HuH-7.5 (cell line): ENCODE results near the gene NEDD4L.
"Not testable (repeated sequence)": the region's sequence is repeated elsewhere in the genome, so short reads cannot be mapped to it uniquely, and the experiment has no call there.

Experiments used
- DNase-seq: peaks from one replicate; pipeline ENCODE4 v3.0.0; 2011; ENCODE audit warnings: low spot score

NEDD4L gene

DNA sequence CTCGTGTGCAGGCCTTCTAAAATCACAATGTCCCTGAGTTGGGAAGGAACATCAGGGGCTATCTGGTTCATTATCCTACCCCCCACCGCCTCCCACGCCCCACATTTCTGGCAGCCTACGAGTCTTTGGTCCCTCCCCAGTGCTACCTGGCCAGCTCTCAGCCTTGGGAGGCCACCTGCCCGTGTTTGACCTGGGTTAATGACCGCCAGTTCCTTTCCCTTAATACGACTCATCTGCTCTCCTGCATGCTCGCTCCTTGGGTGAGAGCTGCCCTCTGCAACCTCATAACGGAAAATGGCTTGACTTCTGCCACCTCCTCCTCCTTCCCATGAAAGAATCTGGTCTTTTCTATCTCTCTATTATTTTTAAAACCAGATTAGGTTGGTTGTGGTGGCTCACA, 112.5 kb downstream of the NEDD4L start:
- no peak for DNase-seq

DNA sequence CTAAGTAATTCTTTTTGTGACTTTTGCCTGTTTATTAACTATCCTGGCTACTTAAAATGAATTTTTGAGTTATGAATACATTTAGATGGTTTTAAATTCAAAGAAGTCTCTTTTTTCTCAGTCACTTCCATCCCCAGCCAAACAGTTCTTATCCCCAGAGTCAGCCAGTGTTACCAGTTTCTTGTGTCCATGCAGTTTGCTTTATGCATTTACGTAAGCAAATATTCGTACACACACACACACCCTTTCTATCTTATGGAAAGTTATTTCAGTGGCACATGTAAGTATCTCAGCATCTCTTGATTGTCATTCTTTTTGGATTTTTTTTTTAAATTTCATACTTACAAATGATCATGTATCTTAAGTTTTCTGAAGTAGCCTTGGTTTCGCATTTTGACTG, 113.2 kb downstream of the NEDD4L start:
- no peak for DNase-seq

DNA sequence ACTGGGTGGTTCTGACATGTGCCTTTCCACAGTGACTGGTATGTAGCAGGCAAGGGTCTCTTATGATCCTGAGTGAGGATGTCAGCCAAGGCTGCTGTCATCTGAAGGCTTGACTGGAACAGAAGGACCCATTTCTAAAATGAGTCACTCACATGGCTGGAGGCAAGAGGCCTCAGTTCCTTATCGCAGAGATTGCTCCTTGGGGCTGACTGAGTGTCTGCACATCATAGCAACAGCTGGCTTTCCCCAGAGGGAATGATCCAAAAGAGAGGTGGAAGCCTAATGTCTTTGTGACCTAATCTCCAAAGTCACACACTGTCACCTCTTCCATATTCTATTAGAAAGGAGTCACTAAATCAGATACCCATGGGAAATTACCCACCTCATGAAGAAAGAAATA, 114.0 kb downstream of the NEDD4L start:
- no peak for DNase-seq

DNA sequence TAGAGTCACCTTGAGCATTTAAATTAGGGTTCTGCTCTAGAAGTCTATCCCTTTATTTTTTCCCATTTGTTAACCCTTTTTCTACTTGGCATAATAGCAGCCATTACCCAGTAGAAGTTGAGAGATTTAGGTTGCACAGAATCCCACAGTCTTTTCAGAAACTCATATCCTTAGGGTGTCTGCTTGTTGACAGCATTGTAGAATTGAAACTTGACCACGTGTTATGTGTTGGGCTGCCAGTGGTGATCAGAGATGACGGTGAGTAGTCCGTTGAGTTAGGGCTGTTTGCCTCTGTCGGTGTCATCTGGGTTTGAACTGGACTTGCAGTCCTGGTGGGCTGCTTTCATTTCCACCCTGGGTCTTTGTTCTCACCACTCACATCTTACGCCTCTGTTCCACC, 114.4 kb downstream of the NEDD4L start:
- DNase-seq, result no peak

DNA sequence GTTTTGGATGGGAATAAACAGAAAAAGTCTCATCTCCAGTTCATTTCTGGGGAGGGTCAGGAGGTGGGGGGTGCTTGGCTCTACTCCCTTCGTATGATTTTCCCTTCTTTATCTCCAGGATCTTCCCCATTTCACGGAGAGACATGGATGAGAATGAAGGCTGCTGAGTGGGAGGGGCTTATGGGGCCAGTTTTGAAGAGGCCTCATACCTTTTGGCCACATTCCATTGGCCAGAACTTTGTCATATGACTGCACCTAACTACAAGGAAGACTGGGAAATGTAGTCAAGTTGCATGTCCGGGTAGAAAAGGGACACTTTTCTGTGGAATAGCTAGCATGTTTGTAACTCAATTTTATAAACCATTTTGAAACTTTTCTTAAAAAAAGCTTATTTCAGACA, 117.6 kb downstream of the NEDD4L start:
- peak; percentile 21 for DNase-seq

DNA sequence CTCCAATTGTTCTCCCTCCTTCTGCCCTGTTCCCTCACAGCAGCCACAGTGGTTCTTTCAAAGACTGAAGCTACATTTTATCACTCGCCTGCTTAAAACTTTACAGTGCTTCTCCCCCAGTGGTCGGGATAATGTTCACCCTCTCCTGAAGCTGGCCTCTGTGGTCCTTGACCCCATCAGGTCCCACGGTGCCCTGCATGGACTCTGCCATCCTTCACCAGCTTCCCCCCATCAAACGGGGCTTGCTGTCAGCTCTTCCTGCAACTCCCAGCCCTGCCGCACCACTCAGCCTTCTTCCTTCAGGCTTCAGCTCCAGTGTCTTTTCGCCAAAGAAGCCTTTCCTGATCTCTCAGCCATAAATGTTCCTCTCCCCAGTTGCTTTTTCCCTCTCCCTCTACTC, 118.1 kb downstream of the NEDD4L start:
- no peak for DNase-seq

DNA sequence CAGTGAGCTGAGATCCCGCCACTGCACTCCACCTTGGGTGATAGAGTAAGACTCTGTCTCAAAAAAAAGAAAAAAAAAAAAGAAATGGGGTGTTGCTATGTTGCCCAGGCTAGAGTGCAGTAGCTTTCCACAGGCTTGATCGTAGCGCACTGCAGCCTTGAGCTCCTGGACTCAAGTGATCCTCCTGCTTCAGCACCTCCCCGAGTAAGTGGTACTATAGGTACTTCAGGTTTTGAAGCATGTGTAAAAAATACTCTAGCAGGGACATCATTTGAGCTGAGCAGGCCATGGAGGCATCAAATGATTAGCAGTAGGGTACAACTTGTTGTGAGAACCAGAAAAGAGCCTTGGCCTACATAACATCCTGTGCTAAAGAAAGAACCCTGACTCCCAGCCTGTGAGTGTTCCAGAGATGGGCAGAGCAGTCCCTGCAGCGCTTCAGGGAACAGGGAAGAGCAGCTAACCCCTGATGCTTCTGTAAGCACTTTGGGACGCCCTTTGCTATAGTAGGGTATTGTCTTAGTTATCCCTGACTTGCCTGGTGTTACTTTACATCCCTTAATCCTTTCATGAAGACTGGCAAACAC, 119.1 kb downstream of the NEDD4L start:
- no peak for DNase-seq

DNA sequence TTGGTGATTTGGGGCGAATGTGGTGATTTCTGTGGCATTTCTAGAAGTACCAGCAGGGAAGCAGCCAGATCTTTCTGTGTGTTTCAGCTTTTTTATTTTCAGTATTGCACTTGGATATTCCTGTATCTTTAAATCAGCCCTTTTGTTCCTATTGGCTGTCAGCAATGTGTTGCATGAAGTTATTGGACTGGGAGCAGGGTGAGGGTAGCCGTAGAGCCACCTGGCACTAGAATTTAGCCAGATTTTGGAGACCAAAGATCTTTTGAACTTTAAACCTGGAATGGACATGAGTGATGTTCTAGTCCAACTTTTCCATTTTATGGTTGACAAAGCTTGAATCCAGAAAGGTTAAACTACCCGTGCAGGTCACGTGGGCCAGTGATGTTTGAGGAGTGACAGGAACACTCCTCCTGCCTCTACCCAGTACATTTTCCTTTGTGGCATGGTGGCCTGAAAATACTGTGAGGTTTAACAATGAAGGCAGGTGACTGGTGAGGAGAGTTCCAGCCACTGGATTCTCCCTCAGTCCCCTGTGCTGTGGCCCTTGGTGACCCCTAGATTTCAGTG, 122.3 kb downstream of the NEDD4L start:
- no peak for DNase-seq

DNA sequence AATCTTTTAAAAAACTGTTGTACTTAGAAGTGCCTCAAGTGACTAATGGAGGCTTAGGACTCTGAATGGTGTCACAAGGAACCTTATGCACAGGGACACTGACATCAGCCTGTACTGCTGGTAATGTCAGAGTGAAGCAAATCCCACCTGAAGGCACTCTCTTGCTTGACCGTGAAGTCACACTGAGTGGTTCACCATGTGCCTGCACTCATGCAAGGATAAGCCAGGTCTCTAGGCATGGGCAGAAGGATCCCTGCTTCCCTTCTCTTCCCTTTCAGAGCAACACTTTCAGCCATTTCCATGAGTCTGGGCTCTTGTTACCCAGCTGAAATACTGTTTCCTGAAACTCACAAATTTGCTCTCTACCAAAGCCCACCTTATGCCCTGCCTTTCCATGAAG, 123.0 kb downstream of the NEDD4L start:
- no peak for DNase-seq

DNA sequence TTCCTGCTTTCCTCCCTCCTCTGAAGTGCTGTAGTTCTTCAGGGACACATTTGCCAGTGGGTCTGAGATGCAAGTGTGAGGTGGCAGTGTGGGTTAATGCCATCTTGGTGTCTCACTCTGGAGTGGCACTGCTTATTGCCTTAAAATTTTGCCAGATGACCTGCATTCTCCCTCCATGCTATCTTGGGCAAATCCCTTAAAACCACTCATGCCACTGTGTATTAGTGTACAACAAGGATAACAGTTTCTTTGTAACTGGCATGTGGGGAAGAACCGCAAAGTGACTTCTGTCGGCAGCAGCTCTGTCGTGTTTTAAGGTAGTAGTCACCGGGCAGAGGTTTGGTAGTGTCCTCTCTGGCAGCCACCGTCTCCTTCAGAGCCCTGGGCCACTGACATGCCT, 124.2 kb downstream of the NEDD4L start:
- DNase-seq, result no peak

DNA sequence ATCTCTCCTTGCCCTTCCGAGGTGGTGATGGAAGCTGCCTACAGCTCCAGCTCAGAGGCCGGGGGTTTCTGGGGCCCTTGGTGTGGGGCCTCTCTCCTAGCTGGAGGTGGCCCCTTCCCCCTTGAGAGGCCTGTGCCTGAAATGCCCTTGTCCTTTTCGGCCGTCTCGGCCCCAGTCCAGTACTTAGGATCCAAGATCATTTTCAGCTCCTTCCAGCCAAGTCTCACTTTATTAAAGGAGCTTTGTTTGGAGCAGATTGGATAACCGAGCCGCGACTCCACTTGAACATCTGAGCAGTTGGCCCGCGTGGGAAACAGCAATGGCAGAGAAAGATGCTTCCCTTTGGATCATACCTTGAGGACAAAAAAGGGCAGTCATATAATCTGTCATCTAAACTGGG, 125.0 kb downstream of the NEDD4L start:
- no peak for DNase-seq

DNA sequence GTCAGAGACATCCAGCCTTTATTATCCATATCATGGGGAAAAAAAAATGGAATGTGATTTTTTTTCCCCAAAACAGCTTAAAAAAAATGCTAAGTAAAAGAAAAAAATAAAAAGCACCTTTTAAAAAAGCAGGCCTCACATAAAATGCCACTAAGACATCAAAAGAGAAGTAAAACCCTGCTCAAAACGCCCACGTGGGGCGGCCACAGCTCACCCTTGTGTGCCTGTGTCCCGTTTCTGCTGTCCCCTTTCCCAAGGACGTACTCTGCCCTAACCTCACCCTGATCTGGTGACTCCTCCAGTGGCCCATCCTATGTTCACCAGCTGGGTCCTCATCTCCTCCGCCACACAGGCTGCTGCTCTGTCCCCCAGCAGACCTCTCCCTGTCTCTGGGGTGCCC, 125.4 kb downstream of the NEDD4L start:
- DNase-seq, result no peak

DNA sequence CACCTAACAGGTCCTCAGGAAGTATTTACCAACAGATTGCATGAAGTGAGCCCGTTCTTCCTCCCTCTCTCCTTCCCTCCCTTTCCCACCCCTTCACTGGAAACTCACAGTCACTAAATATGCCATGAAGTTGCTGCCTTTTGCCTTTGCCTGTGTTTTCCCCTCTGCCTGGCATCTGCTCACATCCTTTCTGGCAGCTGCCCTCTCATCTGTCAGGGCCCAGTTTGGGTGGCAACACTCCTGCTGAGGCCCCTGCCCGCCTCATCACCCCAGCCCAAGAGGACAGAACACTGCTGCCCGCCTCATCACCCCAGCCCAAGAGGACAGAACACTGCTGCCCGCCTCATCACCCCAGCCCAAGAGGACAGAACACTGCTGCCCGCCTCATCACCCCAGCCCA, 126.0 kb downstream of the NEDD4L start:
- DNase-seq, result not testable (repeated sequence)

DNA sequence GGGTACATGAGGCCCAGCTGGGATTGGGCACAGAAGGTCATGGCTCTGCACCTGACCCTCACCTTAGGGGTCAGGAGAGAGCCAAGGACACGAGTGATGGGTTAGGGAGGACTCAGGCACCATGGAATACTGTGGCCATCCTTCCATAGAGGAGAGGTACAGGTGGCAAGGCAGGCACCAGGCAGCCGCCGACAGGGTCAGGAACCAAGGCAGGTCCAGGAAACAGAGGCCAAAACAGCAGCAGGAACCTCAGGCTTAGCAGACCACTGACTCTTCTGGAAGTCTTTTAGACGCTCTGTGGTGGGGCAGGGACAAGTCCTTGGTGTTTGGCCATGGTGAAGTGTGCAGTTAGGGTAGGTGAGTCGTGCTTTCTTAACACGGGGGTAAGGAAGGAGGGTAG, 128.0 kb downstream of the NEDD4L start:
- no peak for DNase-seq

DNA sequence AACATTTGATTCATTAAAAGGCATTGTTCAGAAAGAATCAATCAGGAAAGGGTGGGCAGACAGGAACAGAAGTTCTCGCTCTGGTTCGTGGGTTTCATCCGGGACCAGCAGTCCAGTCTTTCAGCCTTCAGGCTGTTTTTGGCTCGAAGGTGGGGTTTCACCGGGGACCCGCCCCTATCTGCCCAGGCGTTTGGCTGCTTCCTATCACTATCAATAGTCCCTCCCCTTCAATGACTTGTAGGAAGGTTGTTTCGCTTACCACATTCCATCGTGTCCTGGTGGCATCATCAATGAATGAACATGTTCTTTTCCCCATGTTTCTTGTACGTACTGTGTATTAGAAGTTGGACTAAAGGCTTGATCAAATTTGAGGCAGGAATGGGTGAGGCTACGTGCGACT, 130.3 kb downstream of the NEDD4L start:
- DNase-seq, result no peak

DNA sequence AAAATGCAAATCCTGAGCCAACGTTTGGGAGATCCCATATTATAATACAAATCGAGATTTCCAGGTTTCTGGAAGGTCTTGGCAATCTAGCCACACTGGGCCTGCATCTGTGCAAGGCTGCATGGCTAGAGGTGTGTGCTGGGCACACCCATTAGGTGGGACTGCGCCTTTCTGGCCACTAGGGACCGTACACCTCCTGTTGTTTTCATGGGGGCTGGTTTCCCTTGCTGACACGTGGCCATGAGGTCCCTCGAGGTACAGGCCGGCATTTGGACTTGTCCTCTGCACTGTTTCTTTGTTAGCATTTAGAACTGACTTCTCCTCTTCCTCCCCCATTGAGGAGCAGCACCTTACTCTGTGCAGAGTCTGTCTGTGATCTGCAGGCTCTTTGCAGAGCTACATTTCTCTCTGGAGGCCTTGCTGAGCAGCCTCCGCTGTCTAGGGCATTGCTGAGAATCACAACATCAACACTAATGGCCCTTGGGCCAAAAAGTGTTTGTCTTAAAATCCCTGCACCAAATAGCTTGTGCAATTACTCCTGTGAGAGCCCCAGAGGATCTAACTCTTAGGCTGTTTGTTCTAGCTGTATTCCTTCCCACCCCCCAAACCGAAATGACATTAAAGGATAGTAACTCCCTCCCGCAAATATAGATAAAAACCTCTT, 131.2 kb downstream of the NEDD4L start:
- no peak for DNase-seq

DNA sequence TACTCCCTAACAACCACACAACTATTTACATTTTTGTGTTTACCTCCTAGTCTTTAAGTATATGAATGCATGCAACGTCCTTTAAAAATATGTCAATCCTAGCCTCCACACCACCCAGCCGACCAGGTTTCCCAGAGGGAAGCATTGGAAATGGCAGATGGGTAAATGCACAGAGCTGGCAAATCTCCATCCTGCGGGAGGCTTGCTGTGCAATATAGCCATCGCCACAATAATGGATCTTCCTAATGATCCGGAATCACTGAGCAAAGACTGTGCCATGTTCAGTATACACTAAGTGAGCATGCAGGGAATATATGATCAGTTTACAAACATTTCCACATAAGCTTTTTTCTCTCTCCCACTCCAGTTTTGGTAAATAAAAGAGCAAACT, 131.8 kb downstream of the NEDD4L start:
- DNase-seq, result no peak

DNA sequence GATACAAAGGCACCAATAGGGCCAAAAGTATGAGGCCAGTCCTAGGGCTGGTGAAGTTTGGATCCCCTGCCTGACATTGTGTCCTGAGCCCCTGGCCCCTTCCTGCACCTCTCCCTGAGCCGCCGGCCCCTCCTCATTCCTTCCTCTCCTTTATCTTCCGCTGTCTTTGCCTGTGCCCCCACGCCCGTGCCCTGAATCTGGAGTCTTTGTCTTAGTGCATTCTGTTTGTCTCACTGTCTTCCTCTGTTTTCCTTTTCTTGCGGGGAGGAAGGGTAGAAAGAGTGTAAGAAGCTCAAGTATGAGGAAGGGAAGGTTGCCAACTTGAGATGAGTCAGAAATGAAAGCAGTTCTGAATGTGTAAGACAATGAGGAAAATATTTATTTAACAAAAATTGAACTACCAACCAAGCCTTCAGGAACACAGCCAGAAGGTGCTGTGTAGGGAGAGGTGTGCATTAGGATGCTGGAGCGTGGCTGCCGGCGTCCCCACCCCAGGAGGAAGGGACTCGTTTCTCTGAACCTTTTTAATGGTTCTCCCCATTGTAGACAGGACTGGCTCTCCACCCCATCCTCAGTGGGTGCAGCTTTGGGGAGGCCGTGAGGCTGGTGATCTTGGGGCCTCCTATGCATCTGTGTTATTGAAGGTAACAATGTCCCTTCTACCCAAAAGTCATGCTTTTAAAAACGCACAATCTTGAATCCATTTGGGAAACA, 133.1 kb downstream of the NEDD4L start:
- no peak for DNase-seq

DNA sequence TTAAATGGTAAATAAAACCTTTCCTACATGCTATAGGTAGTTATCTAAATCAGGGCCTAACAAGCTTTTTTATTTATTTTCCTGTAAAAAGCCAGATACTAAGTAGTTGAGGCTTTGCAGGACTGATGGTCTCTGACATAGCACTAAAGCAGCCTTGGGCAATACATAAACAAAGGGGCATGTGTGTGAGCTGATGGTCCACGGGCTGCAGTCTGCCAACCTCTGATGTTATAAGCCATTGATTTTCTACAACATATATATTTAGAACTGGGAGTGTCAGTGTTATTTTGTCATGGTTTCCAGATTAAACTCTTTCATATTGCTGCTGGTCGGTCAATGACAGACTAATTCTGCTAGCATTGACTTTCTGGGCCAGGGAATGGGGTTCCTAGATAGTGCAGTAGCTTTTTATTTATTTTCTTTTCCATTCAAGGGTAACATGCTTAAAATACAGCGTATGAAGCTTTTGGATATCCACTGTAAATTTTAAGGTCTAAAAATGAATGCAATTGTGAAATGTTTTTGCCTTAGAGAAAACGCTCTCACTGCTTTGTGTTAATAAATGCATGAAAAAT, 134.0 kb downstream of the NEDD4L start:
- no peak for DNase-seq

DNA sequence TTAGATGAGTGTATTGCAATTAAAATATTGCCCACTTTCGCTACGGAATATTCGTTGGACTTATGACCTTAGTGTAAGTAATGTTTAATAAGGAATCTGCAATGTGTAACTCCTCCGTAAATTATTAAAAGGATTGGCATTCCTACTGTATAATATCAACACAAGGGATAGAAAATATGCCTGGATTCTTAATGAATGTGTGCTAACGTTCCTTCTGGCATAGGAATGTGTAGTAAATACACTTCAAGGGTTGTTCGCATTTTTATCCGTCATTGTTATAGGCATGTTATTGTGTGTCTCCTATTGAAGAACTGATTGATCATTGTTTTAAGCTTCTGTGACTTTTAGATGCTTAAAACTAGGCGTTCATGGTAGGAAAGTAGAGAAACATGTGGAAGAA, 134.5 kb downstream of the NEDD4L start:
- DNase-seq, result no peak

DNA sequence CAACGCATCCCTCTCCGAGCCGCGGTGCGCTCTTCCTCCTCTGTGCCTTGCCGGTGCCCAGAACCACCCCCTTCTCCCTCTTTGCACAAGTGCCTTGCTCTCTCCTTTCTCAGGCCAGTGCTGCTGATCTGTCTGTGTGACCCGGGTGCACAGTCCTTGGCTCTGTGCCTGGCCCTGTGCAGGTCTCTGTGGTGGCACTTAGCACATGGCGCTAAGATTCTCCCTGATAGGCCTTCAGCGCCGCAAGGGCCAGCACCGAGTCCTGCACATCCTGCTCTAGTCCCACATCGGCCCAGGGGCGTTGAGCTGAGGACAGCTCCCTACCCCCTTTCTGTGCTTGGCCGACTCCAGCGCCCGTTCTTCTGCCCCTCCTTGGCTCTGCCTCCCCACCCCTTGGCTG, 136.1 kb downstream of the NEDD4L start:
- no peak for DNase-seq

DNA sequence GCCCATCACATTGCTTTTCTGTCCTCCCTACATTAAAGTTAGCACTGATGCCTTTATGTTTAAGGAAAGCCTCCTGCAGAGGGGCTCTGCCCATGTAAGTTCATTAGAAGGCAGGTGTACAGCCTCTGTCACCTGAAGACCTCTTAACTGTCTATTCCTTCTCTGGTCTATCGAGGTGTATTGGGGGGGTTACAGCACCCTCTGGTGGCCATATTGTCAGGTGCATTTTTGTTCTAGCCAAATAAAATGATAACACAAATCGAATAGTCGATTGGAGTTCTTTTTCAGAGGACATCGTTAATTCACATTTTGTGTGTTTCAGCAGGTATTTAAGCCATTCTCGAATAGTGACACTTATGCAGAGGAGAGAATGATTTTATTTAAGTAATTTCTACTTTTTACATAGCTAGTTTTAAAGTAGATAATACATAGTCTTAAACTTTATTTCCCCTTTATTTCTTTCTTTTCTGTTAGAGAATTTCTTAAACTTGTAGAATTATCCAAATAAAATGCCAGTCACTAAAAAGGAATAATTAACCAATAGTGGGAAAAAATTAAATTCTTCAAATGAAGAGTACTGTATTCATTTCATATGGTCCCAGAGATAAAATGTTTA, 136.8 kb downstream of the NEDD4L start:
- DNase-seq, result peak; percentile 34

DNA sequence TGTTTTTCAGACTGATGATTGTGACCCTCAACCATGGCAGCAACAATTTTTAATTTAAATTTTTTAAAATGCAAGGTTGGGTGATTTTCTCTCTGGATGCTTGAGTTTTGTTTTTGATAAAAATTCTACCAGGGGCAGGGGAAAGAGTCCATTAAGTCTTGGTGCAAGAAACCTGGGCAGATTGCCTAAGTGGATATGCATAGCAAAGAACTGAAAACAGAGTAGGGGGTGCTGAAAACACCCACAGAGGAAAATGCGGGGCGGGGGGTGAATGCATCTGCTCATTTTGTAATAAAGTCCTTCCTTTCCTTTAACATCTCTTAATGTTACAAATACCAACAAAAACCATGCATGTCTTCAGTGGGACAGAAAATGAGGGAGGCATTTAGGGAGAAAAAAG, 138.0 kb downstream of the NEDD4L start:
- DNase-seq, result no peak
